ENCODE measurements around the gene PTGFRN. TPM values are rescaled to one million over a fixed set of nuclear protein-coding genes. Genes with fewer than 3 reads are reported as not detected.

Gene PTGFRN
- total and polyA plus RNA-seq, 9 of the 15 experiments (the other 6 are each of a cell fraction or from before 2014, with no cell fraction given) = 17.3 to 33.1 (median 25.7) TPM

- H3K4me2 ChIP-seq (ENCODE audit: insufficient read depth, low read length) = no peak overlapping the region
- CTCF ChIA-PET (ENCODE audit: low intra/inter-chr PET ratio) = no interaction called here
- no peak overlapping the region for H2AFZ ChIP-seq (ENCODE audit: low read depth, low read length)
- H3K79me2 ChIP-seq (ENCODE audit: control insufficient read depth, insufficient read depth, low read length) = no peaks in the 10 kb centered on the region
- POLR2A ChIA-PET = no interaction called here
- WGBS (ENCODE audit: insufficient coverage, low coverage, missing lambda C conversion rate) = 78% methylated on average over 11 of the region's 11 CpGs
- ATAC-seq (no peak), DNase-seq (ENCODE audit: extremely low read depth in 1 of 4, low spot score in 3 of 4) (no peak), FAIRE-seq (no peak)
- H3K4me3 ChIP-seq = no peak overlapping the region
- H3K9me1 ChIP-seq (ENCODE audit: control insufficient read depth, insufficient read depth, low read length) = no peaks in the 10 kb centered on the region
- H3K27me3 ChIP-seq (ENCODE audit: control insufficient read depth in 2 of 2, insufficient read depth in 2 of 2, low read length in 2 of 2) = no peaks in the 10 kb centered on the region
- H3K36me3 ChIP-seq (ENCODE audit: control insufficient read depth, insufficient read depth, low read length) = peaks cover 37% of the 10 kb centered on the region; the same call in 2 of the 3 replicates
- H3K9ac ChIP-seq (ENCODE audit: insufficient read depth in 1 of 2, low read depth in 2 of 2, low read length in 2 of 2) = no peak overlapping the region
- no peaks in the 10 kb centered on the region for H3K9me3 ChIP-seq (replicated peaks; ENCODE audit: control insufficient read depth, insufficient read depth, low read depth, low read length)
- no peaks in the 10 kb centered on the region for H4K20me1 ChIP-seq (replicated peaks; ENCODE audit: control insufficient read depth, insufficient read depth, low read length)
- H3K27ac ChIP-seq (ENCODE audit: extremely low read depth, low read depth, low read length) = no peak overlapping the region
- no TSS peak for BruUV-seq (replicated peaks)
- intact Hi-C loops (cut with micrococcal nuclease) = no loop called here
- in situ Hi-C loops (cut with MboI) = no loop called here
- no peaks in the 10 kb centered on the region for H3K4me1 ChIP-seq (replicated peaks in 1 of 2; ENCODE audit: control insufficient read depth in 2 of 2, insufficient read depth in 2 of 2, low read length in 2 of 2)
- TF ChIP-seq ZKSCAN1 (IDR thresholded peaks at IDR 0.05; ENCODE audit: low read depth, low read length) (no peak), SMARCA4 (IDR thresholded peaks at IDR 0.05) (no peak), ETV6 (IDR thresholded peaks at IDR 0.05; ENCODE audit: borderline replicate concordance in 1 of 2, low read depth in 2 of 2, low read length in 1 of 2) (no peak), ETV6 (CRISPR knock-in tag; IDR thresholded peaks at IDR 0.05; ENCODE audit: borderline replicate concordance) (no peak), CTCFL (IDR thresholded peaks at IDR 0.05; ENCODE audit: borderline replicate concordance, insufficient read depth, low read depth, low read length, poor library complexity, severe bottlenecking) (no peak), HDAC3 (IDR thresholded peaks at IDR 0.05; ENCODE audit: borderline replicate concordance, partially characterized antibody) (no peak), FIP1L1 (IDR thresholded peaks at IDR 0.05; ENCODE audit: low read depth, low read length, poor library complexity, severe bottlenecking) (no peak), MXI1 (IDR thresholded peaks at IDR 0.05; ENCODE audit: low read depth, low read length) (no peak), PKNOX1 (IDR thresholded peaks at IDR 0.05) (no peak), RNF2 (IDR thresholded peaks at IDR 0.05) (no peak), ZNF41 (CRISPR knock-in tag; conservative IDR thresholded peaks at IDR 0.05) (no peak), ZHX1 (conservative IDR thresholded peaks at IDR 0.05; ENCODE audit: low read length) (no peak), ARNT (IDR thresholded peaks at IDR 0.05) (no peak)
Measured at GRCh38 chr1:116966791-116967190, 57.1 kb downstream of the PTGFRN start.
